Measurements from ENCODE around the gene TSPAN13.

DNA sequence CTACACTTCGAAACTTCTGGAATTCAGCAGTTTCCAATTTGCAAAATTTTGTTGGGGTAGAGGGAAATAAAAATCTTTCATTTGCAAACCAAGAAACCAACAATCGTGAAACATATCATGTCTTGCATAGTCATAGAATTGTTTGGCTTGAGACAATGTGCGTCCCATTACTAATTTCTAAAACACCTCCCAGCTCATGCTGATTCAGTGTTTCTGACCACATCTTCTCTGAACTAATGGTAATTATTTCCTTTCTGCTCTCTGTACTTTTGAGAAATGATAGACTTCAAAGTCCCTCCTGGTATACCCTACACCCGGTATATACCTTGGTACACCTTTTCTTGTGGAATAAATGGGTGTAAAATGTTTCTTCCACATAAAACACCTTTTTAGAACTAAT lies 41.8 kb upstream of the TSPAN13 start:
- TF ChIP-seq TCF7 (IDR thresholded peaks at IDR 0.05; ENCODE audit: borderline replicate concordance), result no peak
- no peak for TF ChIP-seq TBL1XR1 (IDR thresholded peaks at IDR 0.05; ENCODE audit: low read depth, low read length)
- TF ChIP-seq CTCF (IDR thresholded peaks at IDR 0.05 in 2 of 3, conservative IDR thresholded peaks at IDR 0.05 in 1 of 3; ENCODE audit: control insufficient read depth in 2 of 3, extremely low read depth in 1 of 3, insufficient read depth in 1 of 3, low read depth in 3 of 3, low read length in 3 of 3), result no peak
- TF ChIP-seq JUND (IDR thresholded peaks at IDR 0.05; ENCODE audit: low read depth, low read length), result no peak
- no peak for TF ChIP-seq POLR2A (IDR thresholded peaks at IDR 0.05; ENCODE audit: low read depth, low read length)
- no peak for TF ChIP-seq CREB1 (IDR thresholded peaks at IDR 0.05; ENCODE audit: low read depth)
- no peak for TF ChIP-seq POLR2AphosphoS2 (IDR thresholded peaks at IDR 0.05; ENCODE audit: low read depth, low read length)
- no peak for TF ChIP-seq HDAC6 (IDR thresholded peaks at IDR 0.05; ENCODE audit: unreplicated experiment)
- TF ChIP-seq CHD4 (IDR thresholded peaks at IDR 0.05), result no peak
- no peak for TF ChIP-seq PAX8 (IDR thresholded peaks at IDR 0.05)

Measured in GM12878 (cell line).